ENCODE results near the gene TRIM40.

The TRIM40 gene

GRCh38 chr6:30184417-30185031 lies 48.6 kb downstream of the TRIM40 start:
- no peaks in the 10 kb centered on the region for H3K27me3 ChIP-seq (ENCODE audit: insufficient read depth, low read depth)
- no peak overlapping the region for H3K4me2 ChIP-seq
- H2AFZ ChIP-seq (ENCODE audit: low read depth) = no peak overlapping the region
- no peak overlapping the region for H3K9ac ChIP-seq
- no peak for TF ChIP-seq CTCF (conservative IDR thresholded peaks at IDR 0.05; ENCODE audit: low read depth, low read length)
- H3K27ac ChIP-seq = no peak overlapping the region
- no peaks in the 10 kb centered on the region for H3K36me3 ChIP-seq (ENCODE audit: insufficient read depth)
- no peak overlapping the region for H3K4me3 ChIP-seq (IDR thresholded peaks at IDR 0.05; ENCODE audit: insufficient read depth, low read depth, low read length)
- H3K79me2 ChIP-seq (ENCODE audit: insufficient read depth, low read depth) = no peaks in the 10 kb centered on the region
- H3K4me1 ChIP-seq (ENCODE audit: low read depth, poor library complexity, severe bottlenecking) = no peaks in the 10 kb centered on the region
- no peaks in the 10 kb centered on the region for H4K20me1 ChIP-seq (ENCODE audit: insufficient read depth)

GRCh38 chr6:30185846-30186484 lies 50.0 kb downstream of the TRIM40 start:
- H3K4me2 ChIP-seq = no peak overlapping the region
- H3K36me3 ChIP-seq (ENCODE audit: insufficient read depth) = no peaks in the 10 kb centered on the region
- H3K4me3 ChIP-seq (IDR thresholded peaks at IDR 0.05; ENCODE audit: insufficient read depth, low read depth, low read length) = no peak overlapping the region
- no peak overlapping the region for H3K9ac ChIP-seq
- H4K20me1 ChIP-seq (ENCODE audit: insufficient read depth) = no peaks in the 10 kb centered on the region
- no peaks in the 10 kb centered on the region for H3K4me1 ChIP-seq (ENCODE audit: low read depth, poor library complexity, severe bottlenecking)
- no peak overlapping the region for H3K27ac ChIP-seq
- no peak for TF ChIP-seq CTCF (conservative IDR thresholded peaks at IDR 0.05; ENCODE audit: low read depth, low read length)
- no peaks in the 10 kb centered on the region for H3K79me2 ChIP-seq (ENCODE audit: insufficient read depth, low read depth)
- no peak overlapping the region for H2AFZ ChIP-seq (ENCODE audit: low read depth)
- no peaks in the 10 kb centered on the region for H3K27me3 ChIP-seq (ENCODE audit: insufficient read depth, low read depth)

GRCh38 chr6:30188541-30188940 lies 52.6 kb downstream of the TRIM40 start:
- Histone ChIP-seq H3K36me3 (ENCODE audit: insufficient read depth) (no peaks in the 10 kb centered on the region), H3K9ac (no peak overlapping the region)

GRCh38 chr6:30192076-30192475 lies 56.1 kb downstream of the TRIM40 start:
- no peak overlapping the region for H3K27ac ChIP-seq
- H3K9ac ChIP-seq = no peak overlapping the region
- H3K27me3 ChIP-seq (ENCODE audit: insufficient read depth, low read depth) = no peaks in the 10 kb centered on the region
- H3K4me3 ChIP-seq (IDR thresholded peaks at IDR 0.05; ENCODE audit: insufficient read depth, low read depth, low read length) = no peak overlapping the region
- no peaks in the 10 kb centered on the region for H4K20me1 ChIP-seq (ENCODE audit: insufficient read depth)
- no peaks in the 10 kb centered on the region for H3K36me3 ChIP-seq (ENCODE audit: insufficient read depth)
- H3K4me2 ChIP-seq = no peak overlapping the region
- H3K4me1 ChIP-seq (ENCODE audit: low read depth, poor library complexity, severe bottlenecking) = no peaks in the 10 kb centered on the region
- no peak overlapping the region for H2AFZ ChIP-seq (ENCODE audit: low read depth)
- H3K79me2 ChIP-seq (ENCODE audit: insufficient read depth, low read depth) = no peaks in the 10 kb centered on the region
- no peak for TF ChIP-seq CTCF (conservative IDR thresholded peaks at IDR 0.05; ENCODE audit: low read depth, low read length)

More at GRCh38 chr6:30188541-30188940, 52.6 kb downstream of the TRIM40 start:
- Histone ChIP-seq H3K27ac (no peak overlapping the region), H3K79me2 (ENCODE audit: insufficient read depth, low read depth) (no peaks in the 10 kb centered on the region), H3K27me3 (ENCODE audit: insufficient read depth, low read depth) (no peaks in the 10 kb centered on the region), H3K4me3 (IDR thresholded peaks at IDR 0.05; ENCODE audit: insufficient read depth, low read depth, low read length) (no peak overlapping the region), H4K20me1 (ENCODE audit: insufficient read depth) (no peaks in the 10 kb centered on the region), H2AFZ (ENCODE audit: low read depth) (no peak overlapping the region), H3K4me2 (no peak overlapping the region), H3K4me1 (ENCODE audit: low read depth, poor library complexity, severe bottlenecking) (no peaks in the 10 kb centered on the region)
- no peak for TF ChIP-seq CTCF (conservative IDR thresholded peaks at IDR 0.05; ENCODE audit: low read depth, low read length)
